Activated naive CD8-positive, alpha-beta T cell treated with anti-CD3 and anti-CD28 coated beads, Interleukin-2, amount 10 ng/mL, durations not matched to agents 7 days and 5 days (primary cell): ENCODE data around the gene ARID3C. TPM values are rescaled to one million over a fixed set of nuclear protein-coding genes. Genes with fewer than 3 reads are reported as not detected.

Experiments used
- ATAC-seq: fragments of 150-1000 bp; cut with Tn5 transposase; one replicate; pipeline ENCODE4 v1.10.0; 2021; ENCODE audit warnings: low read depth, moderate library complexity
- POLR2A ChIA-PET: fragments of 350-600 bp; sonication (Branson Sonifier 250); formaldehyde crosslinking; loops from one replicate; lab custom pipeline; 2021; ENCODE audit warnings: antibody characterized with exemption; lab: Charles Lee
- DNase-seq: peaks from one replicate; pipeline ENCODE4 v3.0.0; 2021
- H3K27ac Mint-ChIP-seq: one replicate; pipeline ENCODE4 v1.8.0; 2022; ENCODE audit warnings: mild to moderate bottlenecking, mixed read lengths
- H3K27me3 Mint-ChIP-seq: one replicate; pipeline ENCODE4 v1.8.0; 2022; ENCODE audit warnings: mild to moderate bottlenecking, moderate library complexity, mixed read lengths
- H3K36me3 Mint-ChIP-seq: one replicate; pipeline ENCODE4 v1.8.0; 2021; ENCODE audit warnings: mild to moderate bottlenecking, mixed read lengths
- H3K4me1 Mint-ChIP-seq: one replicate; pipeline ENCODE4 v1.8.0; 2021; ENCODE audit warnings: mixed read lengths
- H3K4me3 Mint-ChIP-seq: one replicate; pipeline ENCODE4 v1.8.0; 2022; ENCODE audit warnings: mild to moderate bottlenecking, moderate library complexity, mixed read lengths
- H3K9me3 Mint-ChIP-seq: one replicate; pipeline ENCODE4 v1.8.0; 2021; ENCODE audit warnings: mixed read lengths
- total RNA-seq, 2 experiments: library from RNA; stranded (reverse); gene quantifications; one replicate each; pipeline ENCODE4 v1.2.3, GENCODE V29; 2021

ARID3C gene
- total RNA-seq, 2 experiments from 2014 or later: not detected

DNA sequence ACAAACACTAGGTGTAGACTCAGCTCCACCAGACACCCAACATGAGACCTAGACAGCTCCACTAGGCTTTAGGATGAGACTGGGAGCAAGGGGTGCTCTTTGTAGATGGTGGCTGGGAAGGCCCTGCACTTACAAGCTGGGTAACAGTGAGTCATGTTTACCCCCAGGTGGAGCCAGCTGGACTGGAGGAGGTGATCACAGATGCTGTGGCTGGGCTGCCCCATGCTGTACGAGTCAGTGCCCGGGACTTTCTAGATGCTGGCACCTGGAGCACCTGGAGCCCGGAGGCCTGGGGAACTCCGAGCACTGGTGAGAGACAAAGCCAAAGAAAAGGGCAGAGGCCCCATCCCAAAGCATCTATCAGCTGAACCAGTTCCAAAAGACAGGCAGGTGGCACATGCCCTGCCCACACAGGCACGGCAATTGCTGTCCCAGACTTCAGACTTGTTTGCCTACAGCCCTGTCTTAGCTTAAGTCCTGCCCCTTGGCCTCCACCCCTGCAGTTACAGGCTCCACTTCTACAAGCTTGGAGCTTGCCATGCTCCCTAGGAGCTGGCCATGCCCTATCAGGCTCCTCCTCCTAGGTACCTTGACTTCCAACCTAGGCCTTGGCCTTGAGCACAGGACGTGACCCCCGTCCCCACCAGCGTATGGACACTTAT, 30.9 kb upstream of the ARID3C start:
- Mint-ChIP-seq H3K4me1 (peaks cover 25% of the 10 kb centered on the region), H3K27ac (no peak overlapping the region), H3K4me3 (no peak overlapping the region), H3K9me3 (no peaks in the 10 kb centered on the region), H3K27me3 (no peaks in the 10 kb centered on the region), H3K36me3 (peaks cover 9% of the 10 kb centered on the region)
- DNase-seq (no peak), ATAC-seq (no peak)
- POLR2A ChIA-PET: interaction anchor here (0.9 to 1.2 kb wide), 2 partner anchors 11 to 13 kb away, joined by 3 to 4 read pairs; partner anchors contain the start of gene GALT

DNA sequence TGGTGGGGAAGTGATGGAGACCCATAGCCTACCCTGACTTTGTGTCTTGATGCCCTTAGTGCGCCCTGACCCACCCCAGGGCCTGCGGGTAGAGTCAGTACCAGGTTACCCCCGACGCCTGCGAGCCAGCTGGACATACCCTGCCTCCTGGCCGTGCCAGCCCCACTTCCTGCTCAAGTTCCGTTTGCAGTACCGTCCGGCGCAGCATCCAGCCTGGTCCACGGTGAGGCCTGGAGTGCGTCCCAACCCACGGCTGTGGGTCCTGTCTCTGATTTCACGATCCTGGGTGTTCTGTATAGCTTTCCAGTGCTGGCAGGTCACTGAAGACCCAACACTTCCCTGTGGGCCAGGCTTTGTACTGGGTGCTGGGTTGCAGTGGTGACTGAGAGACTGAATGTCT, 29.6 kb upstream of the ARID3C start:
- peaks cover 16% of the 10 kb centered on the region for H3K4me1 Mint-ChIP-seq
- no peak overlapping the region for H3K27ac Mint-ChIP-seq
- POLR2A ChIA-PET: interaction anchor here (3.4 kb wide), 1 partner anchor 11 kb away, joined by 18 read pairs; the partner anchor contains the start of gene GALT
- ATAC-seq: no peak
- H3K9me3 Mint-ChIP-seq: no peaks in the 10 kb centered on the region
- no peak overlapping the region for H3K4me3 Mint-ChIP-seq
- H3K36me3 Mint-ChIP-seq: peaks cover 7% of the 10 kb centered on the region
- no peak for DNase-seq
- H3K27me3 Mint-ChIP-seq: no peaks in the 10 kb centered on the region

DNA sequence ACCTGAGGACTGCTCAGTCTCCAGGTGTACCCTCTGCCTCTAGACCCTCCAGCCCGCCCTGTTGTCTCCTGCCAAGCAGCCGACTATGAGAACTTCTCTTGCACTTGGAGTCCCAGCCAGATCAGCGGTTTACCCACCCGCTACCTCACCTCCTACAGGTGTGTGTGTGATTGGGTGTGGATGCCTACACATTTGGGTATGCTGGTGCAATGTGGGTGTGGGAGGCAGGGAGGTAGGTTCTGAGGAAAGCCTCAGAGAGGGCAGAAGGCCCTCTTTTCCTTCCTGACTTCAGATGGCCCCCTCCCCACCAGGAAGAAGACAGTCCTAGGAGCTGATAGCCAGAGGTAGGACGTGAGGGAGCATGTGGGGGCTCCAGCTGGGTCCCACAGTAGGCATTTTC, 28.1 kb upstream of the ARID3C start:
- H3K27ac Mint-ChIP-seq: no peak overlapping the region
- DNase-seq: no peak
- POLR2A ChIA-PET: interaction anchor here (0.6 to 3.4 kb wide), 3 partner anchors 10 to 19 kb away, joined by 3 to 18 read pairs (median 6); partner anchors contain the start of genes GALT and SIGMAR1

DNA sequence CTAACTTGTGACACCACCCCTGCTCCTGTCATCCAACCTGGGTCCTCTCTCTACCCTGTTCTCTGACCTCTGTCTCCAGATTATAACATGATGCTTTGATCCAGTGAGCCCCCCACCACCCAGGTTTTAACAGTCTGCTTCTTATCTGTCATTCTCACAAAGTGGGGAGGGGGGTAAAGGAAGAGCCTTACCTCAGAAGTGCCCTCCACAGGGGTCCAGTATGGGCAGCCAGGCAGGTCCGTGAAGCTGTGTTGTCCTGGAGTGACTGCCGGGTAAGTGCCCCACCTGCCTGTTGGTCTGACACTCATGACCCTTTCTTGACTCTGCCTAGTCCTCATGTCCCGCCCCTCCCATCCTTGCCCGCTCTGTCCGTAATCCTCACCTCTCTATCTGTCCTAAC, 26.5 kb upstream of the ARID3C start:
- Mint-ChIP-seq H3K27me3 (no peaks in the 10 kb centered on the region), H3K27ac (no peak overlapping the region), H3K36me3 (peaks cover 4% of the 10 kb centered on the region), H3K9me3 (no peaks in the 10 kb centered on the region), H3K4me1 (peaks cover 12% of the 10 kb centered on the region), H3K4me3 (no peak overlapping the region)
- POLR2A ChIA-PET: interaction anchor here (1.4 to 3.4 kb wide), 2 partner anchors 8 to 13 kb away, joined by 3 to 18 read pairs; partner anchors contain the start of gene GALT
- ATAC-seq: no peak
- no peak for DNase-seq

More for the DNA sequence above, 28.1 kb upstream of the ARID3C start:
- H3K36me3 Mint-ChIP-seq: peaks cover 10% of the 10 kb centered on the region
- H3K27me3 Mint-ChIP-seq: no peaks in the 10 kb centered on the region
- H3K9me3 Mint-ChIP-seq: no peaks in the 10 kb centered on the region
- no peak overlapping the region for H3K4me3 Mint-ChIP-seq
- no peak for ATAC-seq
- H3K4me1 Mint-ChIP-seq: peaks cover 13% of the 10 kb centered on the region

DNA sequence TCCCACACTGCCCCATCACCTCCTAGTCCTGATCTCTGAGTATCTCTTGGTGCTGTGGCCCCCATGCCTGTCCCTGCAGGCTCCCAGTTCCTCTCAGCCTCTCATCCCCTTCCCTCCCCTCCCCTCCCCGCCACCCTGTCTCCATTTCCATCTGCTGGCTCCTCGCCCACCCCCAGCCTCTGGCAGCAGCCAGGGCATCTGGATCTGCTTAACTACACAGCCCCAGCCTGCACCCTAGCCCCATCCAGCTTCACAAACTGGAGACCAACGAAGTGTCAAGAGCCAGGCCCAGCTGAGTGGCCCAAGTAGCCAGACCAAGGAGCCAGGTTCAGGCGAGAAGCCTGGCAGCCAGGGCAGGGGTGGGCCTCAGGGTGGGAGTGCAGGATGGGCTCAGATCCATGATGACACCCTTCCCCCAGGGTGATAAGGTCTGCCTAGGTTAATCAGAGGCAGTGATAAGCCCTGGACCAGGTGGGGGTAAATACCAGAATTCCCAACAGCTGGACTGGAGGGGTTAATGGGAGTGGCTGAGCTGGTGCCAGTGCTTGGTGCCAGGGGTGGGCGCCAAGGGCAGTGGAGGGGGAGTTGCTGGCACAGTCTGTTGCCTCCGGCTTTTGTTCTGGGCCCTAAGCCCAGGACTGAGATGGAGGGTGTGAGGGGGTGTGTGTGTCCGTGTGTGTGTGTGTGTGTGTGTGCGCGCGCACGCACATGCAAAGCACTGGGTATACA, 25.6 kb upstream of the ARID3C start:
- Mint-ChIP-seq H3K9me3 (no peaks in the 10 kb centered on the region), H3K4me1 (peaks cover 14% of the 10 kb centered on the region), H3K36me3 (peaks cover 5% of the 10 kb centered on the region), H3K27me3 (no peaks in the 10 kb centered on the region), H3K27ac (no peak overlapping the region), H3K4me3 (no peak overlapping the region)
- POLR2A ChIA-PET: interaction anchor here (1.2 to 1.4 kb wide), 3 partner anchors 10 to 17 kb away, joined by 3 to 4 read pairs (median 3); partner anchors contain the start of gene SIGMAR1
- ATAC-seq (no peak), DNase-seq (no peak)

DNA sequence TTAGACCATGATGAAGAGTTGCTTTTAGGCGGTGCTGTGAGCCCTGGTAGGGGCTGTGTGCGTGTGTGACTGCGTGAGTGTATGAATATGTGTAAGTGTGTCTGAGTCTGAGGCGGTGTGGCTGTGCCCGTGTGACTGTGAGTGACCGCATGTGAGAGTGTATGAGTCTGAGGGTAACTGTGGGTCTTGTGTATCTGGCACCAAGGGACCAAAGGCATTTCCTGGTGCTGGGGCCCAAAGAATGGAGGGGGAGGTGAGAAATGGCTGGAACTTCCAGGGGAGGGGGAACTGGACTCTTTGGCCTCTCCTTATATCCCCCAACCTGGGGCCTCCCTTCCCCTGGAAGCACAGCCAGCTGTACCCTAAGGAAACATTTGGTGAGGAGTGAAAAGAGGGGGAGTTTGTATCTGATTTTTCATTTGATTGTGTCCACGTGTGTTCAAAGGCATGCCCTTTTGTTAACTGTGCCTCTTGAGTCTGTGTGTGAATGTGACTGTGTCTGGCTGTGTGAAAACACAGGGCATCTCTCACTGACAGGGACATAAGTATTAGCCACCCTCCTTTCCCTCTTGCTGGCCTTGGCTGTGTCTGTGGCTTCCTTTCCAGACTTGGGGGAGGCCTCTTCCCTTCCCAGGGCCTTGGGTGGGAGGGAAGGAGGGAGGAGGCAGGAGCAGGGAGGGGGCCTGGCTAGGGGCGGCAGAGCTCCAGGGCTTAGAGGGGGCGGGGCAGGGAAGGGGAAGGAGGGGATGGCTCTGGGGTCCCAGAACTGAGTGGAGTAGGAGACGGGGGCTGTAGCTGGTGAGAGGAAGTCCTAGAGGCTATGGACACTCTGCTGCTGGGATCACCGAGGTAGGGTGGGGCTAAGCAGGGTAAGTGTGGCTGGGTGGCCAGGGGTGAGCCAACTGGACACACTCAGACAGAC, 24.5 kb upstream of the ARID3C start:
- H3K27ac Mint-ChIP-seq: no peak overlapping the region
- H3K27me3 Mint-ChIP-seq: no peaks in the 10 kb centered on the region
- POLR2A ChIA-PET: interaction anchor here (1.2 to 1.8 kb wide), 3 partner anchors 9 to 16 kb away, joined by 3 to 9 read pairs (median 4); partner anchors contain the start of gene SIGMAR1
- no peak overlapping the region for H3K4me3 Mint-ChIP-seq
- no peak for ATAC-seq
- DNase-seq: no peak
- no peaks in the 10 kb centered on the region for H3K9me3 Mint-ChIP-seq
- H3K4me1 Mint-ChIP-seq: peaks cover 16% of the 10 kb centered on the region
- peaks cover 11% of the 10 kb centered on the region for H3K36me3 Mint-ChIP-seq

DNA sequence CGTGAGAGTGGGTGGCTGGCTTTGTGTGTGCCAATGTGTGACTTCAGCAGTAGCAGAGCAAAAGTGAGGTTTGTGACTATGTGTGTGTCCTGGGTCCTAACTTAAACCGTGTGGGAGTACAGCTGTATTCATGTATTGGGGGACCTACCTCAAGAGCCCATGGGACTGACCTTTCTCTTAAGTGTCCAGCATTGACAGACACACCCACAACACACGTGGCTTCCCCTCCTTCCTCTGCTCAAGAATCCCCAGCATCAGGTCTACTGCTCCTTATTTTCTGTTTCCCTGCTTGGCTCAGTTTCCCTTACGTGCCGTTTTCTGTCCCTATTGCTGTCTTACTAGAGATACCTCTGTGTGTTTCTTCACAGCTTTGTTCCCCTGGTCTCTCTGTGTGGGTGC, 23.7 kb upstream of the ARID3C start:
- no peak for ATAC-seq
- H3K4me3 Mint-ChIP-seq: no peak overlapping the region
- H3K36me3 Mint-ChIP-seq: peaks cover 18% of the 10 kb centered on the region
- no peak for DNase-seq
- no peaks in the 10 kb centered on the region for H3K9me3 Mint-ChIP-seq
- peaks cover 23% of the 10 kb centered on the region for H3K4me1 Mint-ChIP-seq
- no peak overlapping the region for H3K27ac Mint-ChIP-seq
- no peaks in the 10 kb centered on the region for H3K27me3 Mint-ChIP-seq
- POLR2A ChIA-PET: interaction anchor here (1.1 to 1.8 kb wide), 2 partner anchors 13 to 15 kb away, joined by 4 to 9 read pairs; partner anchors contain the start of gene SIGMAR1

DNA sequence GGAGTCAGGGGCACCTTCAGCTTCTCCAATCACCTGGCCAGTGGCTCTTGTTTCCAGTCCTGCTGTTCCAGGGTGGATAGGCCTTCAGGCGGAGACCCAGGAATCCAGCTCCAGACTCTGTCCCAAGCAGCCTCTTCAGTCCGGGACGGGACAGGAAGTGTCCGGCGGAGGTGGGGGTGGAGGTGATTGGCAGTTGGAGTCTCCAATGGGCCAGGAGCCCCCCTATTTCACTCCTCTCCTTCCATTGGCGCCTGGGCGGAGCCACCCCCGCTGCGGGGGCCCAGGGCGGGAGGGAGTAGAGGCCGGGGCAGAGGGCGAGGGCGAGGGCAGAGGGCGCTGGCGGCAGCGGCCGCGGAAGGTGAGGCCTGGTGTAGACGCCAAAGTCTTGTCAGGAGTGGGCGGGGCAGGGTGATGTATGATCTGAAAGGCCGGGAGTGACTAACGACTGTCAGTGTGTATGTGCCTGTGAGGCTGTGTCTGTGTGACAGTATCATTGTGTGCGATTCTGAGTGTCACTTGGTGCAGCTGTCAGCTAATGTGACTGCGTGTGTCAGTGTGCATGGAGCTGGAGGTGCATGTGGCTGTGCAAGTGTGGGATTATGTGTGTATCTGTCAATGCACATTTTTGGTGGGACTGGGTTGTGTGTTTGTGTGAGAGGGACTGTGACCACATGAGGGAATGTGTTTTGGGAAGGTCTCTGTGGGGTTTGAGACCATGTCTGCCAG, 23.2 kb upstream of the ARID3C start, which contains the start of gene IL11RA:
IL11RA (plus strand) TSS at position 310 of the 726 bp plus-strand sequence. CDS start 3,033 bp downstream, outside the sequence.
- ATAC-seq (peak; percentile 23), DNase-seq (no peak)
- Mint-ChIP-seq H3K4me1 (peaks cover 26% of the 10 kb centered on the region), H3K4me3 (no peak within 1 kb of the TSS), H3K9me3 (no peaks in the 10 kb centered on the region), H3K36me3 (peaks cover 21% of the 10 kb centered on the region), H3K27ac (peak within 1 kb of the TSS; percentile 25), H3K27me3 (no peaks in the 10 kb centered on the region)
- POLR2A ChIA-PET: interaction anchor here (1.1 to 1.8 kb wide), 3 partner anchors 10 to 14 kb away, joined by 4 to 9 read pairs (median 6); partner anchors contain the start of genes CCL27 and SIGMAR1

DNA sequence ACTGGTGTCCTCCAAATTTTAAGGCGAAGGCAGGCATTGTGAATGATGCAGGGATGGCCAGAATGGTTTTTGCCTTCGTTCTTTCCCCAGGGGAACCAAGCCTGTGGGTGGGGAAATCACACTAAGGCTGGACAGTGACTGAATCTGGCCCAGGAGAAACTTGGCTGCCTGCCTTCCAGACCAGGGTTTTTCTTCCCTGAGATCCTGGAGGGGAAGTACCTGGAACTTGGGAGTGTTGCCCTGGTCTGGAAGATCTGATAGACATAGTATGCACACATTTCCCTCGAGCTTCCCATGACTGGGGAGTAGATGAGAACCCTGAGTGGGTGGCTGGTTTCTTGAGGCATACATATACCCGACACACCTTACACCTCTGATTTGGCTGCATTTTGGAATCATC, 22.5 kb upstream of the ARID3C start:
- DNase-seq (no peak), ATAC-seq (no peak)
- Mint-ChIP-seq H3K4me3 (no peak overlapping the region), H3K9me3 (no peaks in the 10 kb centered on the region), H3K4me1 (peaks cover 27% of the 10 kb centered on the region), H3K27ac (no peak overlapping the region), H3K36me3 (peaks cover 21% of the 10 kb centered on the region), H3K27me3 (no peaks in the 10 kb centered on the region)
- POLR2A ChIA-PET: interaction anchor here (1.2 to 1.8 kb wide), 2 partner anchors 10 to 14 kb away, joined by 6 to 9 read pairs; partner anchors contain the start of genes CCL27 and SIGMAR1

DNA sequence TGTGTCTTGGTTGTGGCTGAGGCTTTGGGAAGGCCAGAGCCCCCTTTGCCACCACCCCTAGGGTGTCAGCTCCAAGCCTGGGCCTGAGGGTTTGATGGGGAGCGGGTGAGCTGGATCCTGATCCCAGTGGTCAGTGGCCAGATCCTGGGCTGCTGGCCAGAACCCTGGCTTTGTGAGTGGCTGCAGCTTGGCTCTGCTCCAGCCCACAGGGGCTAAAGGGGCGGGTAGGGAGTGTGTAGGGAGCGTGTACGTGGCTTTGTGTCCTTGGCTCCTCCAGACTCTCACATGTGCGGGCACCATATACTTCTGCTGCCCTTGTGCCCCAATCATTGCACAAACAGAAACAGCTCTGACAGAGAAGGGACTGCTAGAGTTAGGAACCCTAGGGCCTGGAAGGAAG, 21.9 kb upstream of the ARID3C start:
- H3K36me3 Mint-ChIP-seq: peaks cover 21% of the 10 kb centered on the region
- H3K27ac Mint-ChIP-seq: no peak overlapping the region
- no peaks in the 10 kb centered on the region for H3K27me3 Mint-ChIP-seq
- H3K4me1 Mint-ChIP-seq: peaks cover 29% of the 10 kb centered on the region
- no peak for DNase-seq
- no peaks in the 10 kb centered on the region for H3K9me3 Mint-ChIP-seq
- POLR2A ChIA-PET: no interaction called here
- H3K4me3 Mint-ChIP-seq: no peak overlapping the region
- no peak for ATAC-seq

DNA sequence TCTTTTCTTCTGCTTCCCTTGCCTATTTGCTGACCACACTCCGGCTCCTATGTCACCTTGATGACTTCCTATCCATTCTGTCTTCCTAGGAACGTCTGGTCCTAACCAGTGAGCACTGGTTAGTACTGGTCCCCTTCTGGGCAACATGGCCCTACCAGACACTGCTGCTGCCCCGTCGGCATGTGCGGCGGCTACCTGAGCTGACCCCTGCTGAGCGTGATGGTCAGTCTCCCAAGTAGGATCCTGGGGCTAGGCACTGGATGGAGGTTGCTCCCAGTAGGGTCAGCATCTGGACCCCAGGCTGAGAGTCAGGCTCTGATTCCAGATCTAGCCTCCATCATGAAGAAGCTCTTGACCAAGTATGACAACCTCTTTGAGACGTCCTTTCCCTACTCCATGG, 19.8 kb upstream of the ARID3C start:
- peaks cover 28% of the 10 kb centered on the region for H3K4me1 Mint-ChIP-seq
- DNase-seq (no peak), ATAC-seq (no peak)
- H3K27ac Mint-ChIP-seq: no peak overlapping the region
- H3K4me3 Mint-ChIP-seq: no peak overlapping the region
- H3K27me3 Mint-ChIP-seq: no peaks in the 10 kb centered on the region
- no peaks in the 10 kb centered on the region for H3K9me3 Mint-ChIP-seq
- peaks cover 21% of the 10 kb centered on the region for H3K36me3 Mint-ChIP-seq
- POLR2A ChIA-PET: interaction anchor here (1.3 to 5.6 kb wide), 4 partner anchors 8 to 15 kb away, joined by 3 to 117 read pairs (median 32); partner anchors contain the start of gene SIGMAR1

DNA sequence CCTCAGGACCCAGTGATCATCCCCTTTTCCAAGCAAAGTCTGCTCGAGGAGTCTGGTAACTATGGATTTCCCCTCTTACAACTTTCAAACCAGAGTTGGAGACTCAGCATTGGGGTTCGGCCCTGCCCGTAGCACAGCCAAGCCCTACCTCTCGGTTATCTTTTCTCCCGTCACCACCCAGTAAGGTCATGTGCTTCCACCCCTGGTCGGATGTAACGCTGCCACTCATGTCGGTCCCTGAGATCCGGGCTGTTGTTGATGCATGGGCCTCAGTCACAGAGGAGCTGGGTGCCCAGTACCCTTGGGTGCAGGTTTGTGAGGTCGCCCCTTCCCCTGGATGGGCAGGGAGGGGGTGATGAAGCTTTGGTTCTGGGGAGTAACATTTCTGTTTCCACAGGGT, 18.8 kb upstream of the ARID3C start:
- H3K36me3 Mint-ChIP-seq: peaks cover 21% of the 10 kb centered on the region
- peaks cover 22% of the 10 kb centered on the region for H3K4me1 Mint-ChIP-seq
- H3K27me3 Mint-ChIP-seq: no peaks in the 10 kb centered on the region
- H3K27ac Mint-ChIP-seq: peak overlapping the region; percentile 91
- peak overlapping the region; percentile 94 for H3K4me3 Mint-ChIP-seq
- ATAC-seq (no peak), DNase-seq (no peak)
- POLR2A ChIA-PET: interaction anchor here (1.3 to 5.6 kb wide), 7 partner anchors 9 to 30 kb away, joined by 3 to 117 read pairs (median 17); partner anchors contain the start of genes DCTN3 and SIGMAR1
- H3K9me3 Mint-ChIP-seq: no peaks in the 10 kb centered on the region
